Mucosa of stomach (tissue), 1 donor: ENCODE results near the gene SH3GL1.

ENCODE experiments used
- H3K27me3 ChIP-seq: one replicate; pipeline ENCODE4 v1.7.0; 2013; ENCODE audit warnings: mild to moderate bottlenecking, low read length; ENCODE audit not compliant: control insufficient read depth, insufficient read depth
- H3K36me3 ChIP-seq: one replicate; pipeline ENCODE4 v1.7.0; 2013; ENCODE audit warnings: low read length; ENCODE audit not compliant: control insufficient read depth, insufficient read depth
- H3K4me1 ChIP-seq: one replicate; pipeline ENCODE4 v1.7.0; 2013; ENCODE audit warnings: mild to moderate bottlenecking, low read length; ENCODE audit not compliant: control insufficient read depth, insufficient read depth
- H3K4me3 ChIP-seq: one replicate; pipeline ENCODE4 v1.7.0; 2013; ENCODE audit warnings: low read length
- H3K9ac ChIP-seq: one replicate; pipeline ENCODE4 v1.7.0; 2013; ENCODE audit warnings: mild to moderate bottlenecking, low read length, moderate library complexity
- H3K9me3 ChIP-seq: one replicate; pipeline ENCODE4 v1.7.0; 2013; ENCODE audit warnings: mild to moderate bottlenecking, low read length, moderate library complexity; ENCODE audit not compliant: control insufficient read depth
- donor health status: Pancreatic carcinoma.

SH3GL1 gene

DNA sequence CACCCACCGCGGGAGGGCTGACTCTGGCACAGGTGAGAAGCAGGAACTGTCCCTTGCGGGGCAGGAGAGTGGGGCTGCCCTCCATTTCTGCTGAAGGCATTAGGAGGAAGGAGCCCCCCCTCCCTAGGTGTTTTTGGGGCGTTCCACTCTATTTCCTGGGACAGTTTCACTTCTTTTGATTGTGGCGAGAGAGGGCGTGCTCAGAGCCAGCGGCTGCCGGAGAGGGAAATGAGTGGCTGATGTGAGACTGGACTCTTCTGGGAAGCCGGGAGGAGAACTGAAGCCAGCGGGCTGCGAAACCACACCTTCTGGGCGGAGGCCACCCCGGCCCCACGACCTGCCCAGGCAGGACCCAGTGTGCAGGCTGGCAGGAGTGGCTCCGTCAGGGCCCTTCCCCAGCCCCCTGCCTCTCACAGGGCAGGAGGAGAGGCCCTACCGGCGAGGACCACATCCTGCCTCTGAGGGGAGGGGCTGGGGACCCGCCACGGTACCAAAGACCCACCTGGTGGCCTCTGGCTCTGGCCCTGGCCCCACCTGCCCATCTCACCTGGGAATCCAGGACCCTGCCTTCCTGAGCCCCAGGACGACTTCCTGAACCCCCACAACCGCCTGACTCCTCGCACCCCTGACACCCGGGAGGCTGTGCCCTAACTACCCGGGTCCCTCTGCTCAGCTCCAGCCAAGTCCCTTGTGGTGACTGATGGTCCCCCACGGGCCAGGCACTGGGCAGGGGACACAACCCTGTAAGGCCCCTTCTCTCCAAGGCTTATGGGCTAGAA lies 31.0 kb downstream of the SH3GL1 start:
- Histone ChIP-seq H3K27me3 (no peaks in the 10 kb centered on the region), H3K9ac (peak overlapping the region; percentile 61), H3K36me3 (no peaks in the 10 kb centered on the region), H3K9me3 (no peaks in the 10 kb centered on the region), H3K4me1 (peaks cover 53% of the 10 kb centered on the region), H3K4me3 (no peak overlapping the region)

DNA sequence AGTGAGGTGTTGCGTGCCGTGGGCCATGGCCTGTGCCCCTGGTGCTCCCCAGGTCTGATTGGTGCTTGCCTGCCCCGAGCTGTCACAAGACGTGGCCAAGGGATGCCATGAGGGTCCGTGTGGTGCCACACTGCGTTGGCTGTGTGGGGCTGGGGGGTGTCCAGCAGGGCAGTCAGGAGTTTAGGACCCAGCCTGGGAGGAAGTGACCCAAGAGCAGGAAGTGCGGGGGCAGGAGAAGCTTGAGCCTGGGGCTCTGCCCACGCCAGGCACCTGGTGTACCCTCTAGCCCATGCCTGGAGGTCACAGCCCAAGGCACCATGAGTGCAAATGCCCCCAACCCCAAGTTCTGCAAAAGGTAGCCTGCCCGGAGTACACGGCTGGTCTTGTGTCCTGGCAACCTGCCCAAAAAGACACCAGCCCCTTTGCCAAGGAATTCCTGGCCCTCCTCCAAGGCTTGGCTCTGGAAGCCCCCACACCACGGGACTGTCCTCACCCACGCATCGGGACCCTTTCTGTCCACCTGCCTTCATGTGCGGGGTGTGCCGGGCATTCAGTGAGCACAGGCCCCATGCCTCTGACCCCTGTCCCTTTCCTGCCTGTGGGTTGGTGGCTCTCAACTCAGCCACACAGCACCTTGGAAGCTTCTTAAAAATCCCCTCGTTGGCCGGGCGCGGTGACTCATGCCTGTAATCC lies 32.1 kb downstream of the SH3GL1 start:
- H3K36me3 ChIP-seq: peaks cover 10% of the 10 kb centered on the region

DNA sequence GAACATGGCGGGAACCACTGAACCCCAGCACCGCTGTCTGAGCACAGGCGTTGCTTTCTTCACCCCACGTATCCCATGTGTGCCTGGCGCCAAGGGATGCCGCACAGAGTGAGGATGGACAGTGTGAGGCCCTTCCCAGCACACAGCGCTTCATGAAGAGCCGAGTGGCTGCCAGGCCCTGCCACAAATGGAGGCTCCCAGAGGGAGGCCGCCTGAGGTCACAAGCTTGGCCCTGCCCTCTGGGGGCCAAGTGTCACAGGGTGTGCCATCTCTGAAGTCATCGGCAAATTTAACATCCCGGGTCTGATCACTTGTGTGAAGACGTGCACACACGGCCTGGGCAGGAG lies 32.6 kb downstream of the SH3GL1 start:
- Histone ChIP-seq H3K9ac (no peak overlapping the region), H3K4me1 (peaks cover 38% of the 10 kb centered on the region), H3K9me3 (no peaks in the 10 kb centered on the region), H3K27me3 (no peaks in the 10 kb centered on the region), H3K36me3 (peaks cover 15% of the 10 kb centered on the region), H3K4me3 (no peak overlapping the region)

More for the DNA sequence above, 32.1 kb downstream of the SH3GL1 start:
- no peaks in the 10 kb centered on the region for H3K9me3 ChIP-seq
- peak overlapping the region; percentile 50 for H3K9ac ChIP-seq
- H3K4me3 ChIP-seq: no peak overlapping the region
- peaks cover 43% of the 10 kb centered on the region for H3K4me1 ChIP-seq
- H3K27me3 ChIP-seq: no peaks in the 10 kb centered on the region

GRCh38 chr19:4367336-4367723 lies 33.0 kb downstream of the SH3GL1 start:
- no peak overlapping the region for H3K9ac ChIP-seq
- no peaks in the 10 kb centered on the region for H3K27me3 ChIP-seq
- peaks cover 19% of the 10 kb centered on the region for H3K36me3 ChIP-seq
- no peak overlapping the region for H3K4me3 ChIP-seq
- H3K4me1 ChIP-seq: peaks cover 34% of the 10 kb centered on the region
- no peaks in the 10 kb centered on the region for H3K9me3 ChIP-seq

- Histone ChIP-seq H3K36me3 (peaks cover 20% of the 10 kb centered on the region), H3K4me3 (no peak overlapping the region), H3K9me3 (no peaks in the 10 kb centered on the region), H3K27me3 (no peaks in the 10 kb centered on the region), H3K4me1 (peaks cover 34% of the 10 kb centered on the region), H3K9ac (no peak overlapping the region)
These were observed 33.5 kb downstream of the SH3GL1 start for GRCh38 chr19:4366666-4367335.

GRCh38 chr19:4365791-4366665 lies 34.3 kb downstream of the SH3GL1 start:
- H3K4me1 ChIP-seq: peaks cover 30% of the 10 kb centered on the region
- no peak overlapping the region for H3K4me3 ChIP-seq
- H3K36me3 ChIP-seq: peaks cover 20% of the 10 kb centered on the region
- no peaks in the 10 kb centered on the region for H3K9me3 ChIP-seq
- no peaks in the 10 kb centered on the region for H3K27me3 ChIP-seq
- H3K9ac ChIP-seq: no peak overlapping the region

DNA sequence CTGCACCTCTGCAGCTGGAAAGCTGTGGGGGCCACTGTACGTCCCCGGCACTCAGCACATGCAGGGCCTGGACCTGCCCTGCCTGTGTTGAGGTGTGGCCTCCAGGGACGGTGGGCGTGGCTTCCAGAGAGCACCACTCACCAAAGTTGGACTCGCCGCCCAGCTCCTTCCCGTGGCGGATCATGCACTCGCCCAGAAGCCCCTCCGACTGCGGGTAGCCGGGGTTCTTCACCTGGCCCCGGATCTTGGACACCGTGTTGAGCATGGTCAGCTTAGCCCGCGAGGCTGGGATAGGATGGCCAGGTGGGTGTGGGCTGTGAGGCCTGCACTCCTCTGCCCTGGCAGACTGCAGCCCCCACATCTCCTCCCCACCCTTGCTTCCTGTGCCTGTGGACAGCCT lies 35.0 kb downstream of the SH3GL1 start:
- H3K27me3 ChIP-seq: no peaks in the 10 kb centered on the region
- H3K9ac ChIP-seq: no peak overlapping the region
- H3K36me3 ChIP-seq: peaks cover 20% of the 10 kb centered on the region
- H3K9me3 ChIP-seq: no peaks in the 10 kb centered on the region
- peaks cover 26% of the 10 kb centered on the region for H3K4me1 ChIP-seq
- no peak overlapping the region for H3K4me3 ChIP-seq

DNA sequence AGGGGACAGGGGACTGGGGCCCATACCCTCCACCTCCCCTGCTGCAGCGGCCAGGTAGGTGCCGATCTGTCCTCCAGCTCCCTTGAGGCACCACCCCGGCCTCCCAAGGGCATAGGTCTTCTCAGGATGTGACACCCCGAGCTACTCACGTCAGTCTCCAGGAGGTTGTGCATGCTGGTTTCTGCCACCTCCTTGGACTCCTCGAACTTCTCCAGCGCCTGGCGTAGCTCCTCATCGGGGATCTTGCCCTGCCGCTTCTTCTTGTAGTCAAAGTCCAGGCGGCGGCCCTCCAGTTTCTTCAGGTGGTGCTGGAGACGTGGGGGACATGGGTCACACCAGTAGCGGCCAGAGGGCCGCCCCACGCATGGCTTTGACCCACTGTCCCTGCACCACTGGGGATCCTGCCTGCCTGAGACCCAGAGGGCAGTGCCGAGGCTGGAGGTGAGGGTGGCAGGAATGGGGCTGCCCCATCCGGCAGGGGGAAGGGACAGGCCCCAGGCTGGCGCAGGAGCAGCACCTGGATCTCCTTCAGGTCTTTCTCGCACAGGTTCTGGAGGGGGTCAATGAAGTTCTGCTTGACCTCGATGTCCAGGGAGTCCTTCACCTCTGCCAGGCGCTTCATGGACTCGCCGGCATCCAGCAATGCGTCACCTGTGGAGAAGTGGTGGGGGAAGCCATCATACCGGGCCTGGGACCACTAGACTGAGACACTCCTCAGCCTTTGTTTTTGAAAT lies 36.6 kb downstream of the SH3GL1 start:
- H3K9ac ChIP-seq: no peak overlapping the region
- H3K36me3 ChIP-seq: peaks cover 20% of the 10 kb centered on the region
- H3K4me3 ChIP-seq: no peak overlapping the region
- peaks cover 10% of the 10 kb centered on the region for H3K4me1 ChIP-seq
- no peaks in the 10 kb centered on the region for H3K9me3 ChIP-seq
- no peaks in the 10 kb centered on the region for H3K27me3 ChIP-seq

DNA sequence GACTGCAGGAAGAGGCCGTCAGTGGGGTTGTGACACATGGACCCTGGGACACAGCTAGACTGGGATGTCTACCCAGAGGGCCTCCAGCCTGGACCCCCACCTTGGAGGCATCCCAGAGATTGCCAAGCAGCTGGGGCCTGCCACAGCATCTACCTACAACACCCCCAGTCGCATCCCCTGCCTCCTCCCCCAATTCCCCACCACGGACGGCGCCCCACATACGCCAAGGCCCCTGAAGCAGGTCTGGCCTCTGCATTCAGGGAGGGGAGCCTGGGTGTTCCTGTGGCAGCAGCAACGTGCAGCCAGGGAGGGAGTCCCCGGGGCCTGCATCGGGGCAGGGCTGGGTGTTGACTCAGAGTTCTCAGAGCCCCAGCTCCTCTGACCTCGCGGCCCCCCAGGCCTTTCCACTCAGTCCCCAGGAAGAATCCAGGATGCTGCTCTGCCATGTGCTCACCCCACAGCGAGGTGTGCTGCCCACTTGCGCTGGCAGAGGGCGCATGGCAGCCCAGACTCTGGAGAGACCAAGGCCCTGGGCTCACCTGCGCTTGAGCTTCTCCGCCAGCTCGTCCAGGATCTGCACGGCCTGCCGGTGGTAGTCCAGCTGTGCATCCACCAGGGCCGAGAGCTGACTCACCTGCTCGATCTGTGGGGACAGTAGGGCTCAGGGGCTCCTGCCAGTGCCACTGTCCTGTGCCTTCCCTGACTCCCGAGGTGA lies 37.4 kb downstream of the SH3GL1 start:
- H3K36me3 ChIP-seq: peaks cover 20% of the 10 kb centered on the region
- H3K9ac ChIP-seq: no peak overlapping the region
- H3K9me3 ChIP-seq: no peaks in the 10 kb centered on the region
- peaks cover 3% of the 10 kb centered on the region for H3K4me1 ChIP-seq
- H3K4me3 ChIP-seq: no peak overlapping the region
- no peaks in the 10 kb centered on the region for H3K27me3 ChIP-seq

- Histone ChIP-seq H3K9ac (no peak overlapping the region), H3K27me3 (no peaks in the 10 kb centered on the region), H3K36me3 (peaks cover 20% of the 10 kb centered on the region), H3K4me3 (no peak overlapping the region), H3K4me1 (no peaks in the 10 kb centered on the region), H3K9me3 (no peaks in the 10 kb centered on the region)
These were observed 38.1 kb downstream of the SH3GL1 start for GRCh38 chr19:4362101-4362828.
